Heart right ventricle (tissue), 16 donors: ENCODE results near the gene ZNF385C. TPM values are rescaled to one million over a fixed set of nuclear protein-coding genes. Genes with fewer than 3 reads are reported as not detected.
A peak's percentile ranks its signal among the peaks of the same experiment; 100 is the strongest.

ENCODE experiments used
- ATAC-seq, 8 donors: fragments of 200-7000 bp; cut with Tn5 transposase; one replicate each; pipeline ENCODE4 v1.9.1; 2020; ENCODE audit warnings: mild to moderate bottlenecking in 8 of 8, moderate library complexity in 8 of 8, moderate number of reproducible peaks in 1 of 8
- DNase-seq, 2 donors: peaks; one replicate each; pipeline ENCODE4 v3.0.0-alpha.2; 2020
- H3K27ac ChIP-seq, 10 donors: fragments of 200-600 bp; sonication (generic) in 2 of 10; one replicate each; pipeline versions ENCODE4 v1.5.0 to v1.8.0; 2020 to 2022; ENCODE audit warnings: mild to moderate bottlenecking in 3 of 10
- H3K27me3 ChIP-seq, 7 donors: fragments of 200-600 bp; one replicate each; pipeline ENCODE4 v1.8.0; 2021 to 2022; ENCODE audit warnings: mild to moderate bottlenecking in 2 of 7
- H3K36me3 ChIP-seq, 9 donors: fragments of 200-600 bp; sonication (generic) in 1 of 9; one replicate each; pipeline versions ENCODE4 v1.5.0 to v1.8.0; 2020 to 2022; ENCODE audit warnings: mild to moderate bottlenecking in 2 of 9
- H3K4me1 ChIP-seq, 9 donors: fragments of 200-600 bp; sonication (generic) in 1 of 9; one replicate each; pipeline versions ENCODE4 v1.5.0 to v1.8.0; 2020 to 2022; ENCODE audit warnings: mild to moderate bottlenecking in 4 of 9
- H3K4me3 ChIP-seq, 10 donors: fragments of 200-600 bp; sonication (generic) in 2 of 10; one replicate each; pipeline versions ENCODE4 v1.5.0 to v1.8.0; 2020 to 2022; ENCODE audit warnings: mild to moderate bottlenecking in 7 of 10, moderate library complexity in 2 of 10
- H3K9me3 ChIP-seq, 11 donors: fragments of 200-600 bp in 10 of 11; sonication (generic) in 2 of 11; one replicate each; pipeline versions ENCODE4 v1.5.0 to v1.8.0; 2013 to 2022; ENCODE audit warnings: mild to moderate bottlenecking in 2 of 11, control low read depth in 1 of 11, moderate library complexity in 1 of 11
- CTCF ChIP-seq, 9 donors: fragments of 200-600 bp; sonication (generic) in 2 of 9; IDR thresholded peaks; one replicate each; pipeline versions ENCODE4 v1.5.0 to v1.8.0; 2021 to 2022; ENCODE audit warnings: antibody characterized with exemption in 9 of 9, mild to moderate bottlenecking in 5 of 9, moderate library complexity in 1 of 9
- WGBS, 2 donors: extraction: QIAGEN DNeasy Blood & Tissue Kit; methylation state at CpG; one replicate each; pipeline ENCODE4 v1.1.7; 2013; ENCODE audit warnings: inconsistent platforms in 1 of 2; 5-methylcytosine and 5-hydroxymethylcytosine counted together
- intact Hi-C, 10 donors: fragments of 100-400 bp; cut with DNase I; formaldehyde crosslinking; loops; one replicate each; pipeline versions ENCODE4 v1.11.1 to v1.14.2; 2022
- polyA plus RNA-seq, 2 donors: library from polyadenylated mRNA; stranded (reverse); fragments of 200-250 nt; gene quantifications; one replicate each; pipeline ENCODE4 v1.2.3, GENCODE V29; 2013
- total RNA-seq, 10 donors: library from RNA; stranded (reverse); fragmentation: NEBNext Ultra II Directional in 3 of 10; extraction: Animal tissue kit (Norgen Biotek cat#: 25700) in 3 of 10; gene quantifications; one replicate each; pipeline versions ENCODE4 v1.2.1 to v1.2.4, GENCODE V29; 2021 to 2023
- donor health status: Arrhythmogenic right ventricular cardiomyopathy.
- donor health status: ischemic (EF 13 %, LVEDD 7.1; RV severe dilation, severe dysfunction).
- donor health status: healthy with polysubstance abuse.
- donor health status: DM: no; HTN: yes; CAD: no.
- donor health status: DM: no; HTN: no; CAD: no.
- donor health status: ischemic (EF 25% LVEDD 6.9; RV normal size, moderate dysfunction).
- donor health status: ischemic (EF 25% LVEDD 5.7; RV mildly dilated, moderate dysfunction).
- donor health status: healthy.
- donor health status: DM: yes; HTN: yes; CAD: no.
- donor health status: Ischemic cardiomyopathy.
- donor health status: ischemic (EF 35%, LVEDD 5.7; RV mildly dilated, moderate dysfunction).
- donor health status: nonischemic (EF 11% LVEDD 7.7; RV severe dilation, severe dysfunction).
- donor health status: DM: yes; HTN: yes; CAD: no.
- donor health status: PGD.
- donor health status: ischemic (EF 29% LVEDD 5.4; RV normal size, mild dysfunction).
- donor health status: nonischemic (EF 23%, LVEDD 6.1; RV moderate dilation, normal function).

The ZNF385C gene
- total and polyA plus RNA-seq, 12 donors: 0.09 to 0.56 (median 0.24) TPM; not detected in 1

DNA sequence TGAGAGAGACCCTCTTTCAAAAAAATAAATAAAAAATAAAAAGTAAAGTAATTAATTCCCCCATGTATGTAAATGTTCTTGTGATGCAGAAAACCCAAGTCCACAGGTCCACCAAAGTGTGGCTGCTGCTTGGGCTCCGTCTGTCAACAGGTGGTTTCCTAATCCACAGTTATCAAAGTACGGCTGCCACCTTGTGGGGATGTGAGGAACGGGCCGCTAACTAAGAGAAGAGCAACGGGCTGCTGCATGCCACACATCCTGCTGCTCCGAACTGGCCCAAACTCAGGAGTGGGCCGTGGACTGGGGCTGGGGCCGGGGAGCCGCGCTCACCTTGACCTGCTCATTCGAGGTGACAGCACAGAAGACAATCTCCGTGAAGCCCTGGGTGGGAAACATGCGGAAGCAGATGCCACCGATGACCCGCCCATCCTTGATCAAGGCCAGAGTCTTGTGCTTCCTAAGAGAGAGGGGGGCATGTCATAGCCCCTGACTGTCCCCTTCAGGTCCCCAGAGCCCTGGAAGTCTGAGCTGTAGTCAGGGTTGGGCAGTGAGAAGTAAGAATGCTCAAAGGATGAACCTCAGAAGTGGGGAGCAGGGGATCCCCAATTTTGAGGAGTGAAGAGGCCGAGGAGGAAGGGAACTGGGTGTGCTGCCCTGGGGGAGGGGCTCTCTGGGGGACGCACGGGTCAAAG is 18.6 kb upstream of the ZNF385C start:
- peaks cover 0 to 67% (median 0%) of the 10 kb centered on the region in 9 donors for H3K36me3 ChIP-seq
- intact Hi-C loops: loop anchor here (1.0 to 5.0 kb wide), 12 partner anchors 50 to 155 kb away; partner anchors contain the start of genes CNP (in 2 of the 10), KCNH4 (in 2 of the 10) and NKIRAS2 (in 2 of the 10)
- H3K4me1 ChIP-seq: peaks cover 11 to 46% (median 26%) of the 10 kb centered on the region in 9 donors
- TF ChIP-seq CTCF (IDR thresholded peaks at IDR 0.05): peak; percentile 50 to 86 (median 82)
- no peak overlapping the region for H3K4me3 ChIP-seq
- H3K9me3 ChIP-seq: no peaks in the 10 kb centered on the region
- H3K27me3 ChIP-seq: no peaks in the 10 kb centered on the region
- H3K27ac ChIP-seq: no peak overlapping the region
- ATAC-seq (peak in 6 of 8 donors; percentile 19 to 37 (median 28)), DNase-seq (peak; percentile 75 to 85)
- 34 to 38% methylated on average over 18 of the region's 18 CpGs for WGBS, 2 donors

- Histone ChIP-seq H3K9me3 (no peaks in the 10 kb centered on the region), H3K4me1 (peaks cover 7 to 40% (median 17%) of the 10 kb centered on the region in 9 donors), H3K36me3 (peaks cover 0 to 75% (median 0%) of the 10 kb centered on the region in 9 donors), H3K4me3 (no peak overlapping the region), H3K27ac (no peak overlapping the region), H3K27me3 (no peaks in the 10 kb centered on the region)
- ATAC-seq (no peak), DNase-seq (no peak)
- WGBS, 2 donors: 95 to 97% methylated on average over 9 of the region's 9 CpGs
- intact Hi-C loops: loop anchor here in 3 of 10 donors (2.0 to 5.0 kb wide), 3 partner anchors 47 to 149 kb away; no protein-coding TSS in a partner anchor
- no peak for TF ChIP-seq CTCF (IDR thresholded peaks at IDR 0.05)
Observed at GRCh38 chr17:42114118-42114517, 15.8 kb upstream of the ZNF385C start.

- Histone ChIP-seq H3K27me3 (no peaks in the 10 kb centered on the region), H3K36me3 (peaks cover 0 to 76% (median 0%) of the 10 kb centered on the region in 9 donors), H3K27ac (peak overlapping the region in 9 of 10 donors; percentile 69 to 93 (median 91)), H3K4me1 (peaks cover 7 to 36% (median 17%) of the 10 kb centered on the region in 9 donors), H3K9me3 (no peaks in the 10 kb centered on the region), H3K4me3 (peak overlapping the region in 1 of 10 donors; percentile 65)
- ATAC-seq (no peak), DNase-seq (no peak)
- TF ChIP-seq CTCF (IDR thresholded peaks at IDR 0.05): no peak
- WGBS, 2 donors: 92 to 93% methylated on average over 28 of the region's 28 CpGs
- intact Hi-C loops: loop anchor here in 3 of 10 donors (2.0 to 5.0 kb wide), 3 partner anchors 46 to 149 kb away; no protein-coding TSS in a partner anchor
Observed at GRCh38 chr17:42113293-42114069, 15.2 kb upstream of the ZNF385C start.

GRCh38 chr17:42112552-42113176 is 14.4 kb upstream of the ZNF385C start, which contains the start of gene DHX58:
TSS of gene DHX58 (minus strand) at chr17:42112714. CDS start at chr17:42111892, 822 bp downstream.
- 24 to 33% methylated on average over 10 of the region's 10 CpGs for WGBS, 2 donors
- ATAC-seq: peak; percentile 65 to 93 (median 85)
- no peaks in the 10 kb centered on the region for H3K9me3 ChIP-seq
- peak; percentile 56 to 82 for DNase-seq
- no peaks in the 10 kb centered on the region for H3K27me3 ChIP-seq
- peaks cover 7 to 37% (median 17%) of the 10 kb centered on the region in 9 donors for H3K4me1 ChIP-seq
- peak within 1 kb of the TSS; percentile 69 to 93 (median 90) for H3K27ac ChIP-seq
- H3K36me3 ChIP-seq: peaks cover 0 to 77% (median 0%) of the 10 kb centered on the region in 9 donors
- intact Hi-C loops: loop anchor here in 2 of 10 donors (5.0 kb wide), 2 partner anchors 45 to 85 kb away; no protein-coding TSS in a partner anchor
- peak within 1 kb of the TSS; percentile 16 to 69 (median 62) for H3K4me3 ChIP-seq
- peak in 1 of 9 donors; percentile 9 for TF ChIP-seq CTCF (IDR thresholded peaks at IDR 0.05)
